Keratinocyte (primary cell): ENCODE measurements around the gene NAP1L5. TPM values are rescaled to one million over a fixed set of nuclear protein-coding genes. Genes with fewer than 3 reads are reported as not detected.

ENCODE experiments used
- DNase-seq: peaks from one replicate; pipeline ENCODE4 v3.0.0-alpha.2; 2011; ENCODE audit warnings: low read depth, missing footprints, low spot score
- FAIRE-seq: peaks from 2 replicates; lab custom pipeline; 2011; peaks lifted over from hg19 to GRCh38; lab: Jason Lieb, UNC
- H2AFZ ChIP-seq: 2 replicates; pipeline ENCODE4 v1.6.0; 2012; ENCODE audit warnings: low read length, control low read depth, inconsistent platforms; ENCODE audit not compliant: control insufficient read depth
- H3K27ac ChIP-seq: 2 replicates; pipeline ENCODE4 v1.5.1; 2011; ENCODE audit warnings: low read length; ENCODE audit not compliant: control insufficient read depth, insufficient read depth
- H3K27me3 ChIP-seq: 3 replicates; pipeline ENCODE4 v1.6.0; 2011; ENCODE audit warnings: low read length; ENCODE audit not compliant: control insufficient read depth, insufficient read depth; ENCODE audit errors: extremely low read depth
- H3K36me3 ChIP-seq, 2 experiments: 2 replicates in 1 of 2; 3 replicates in 1 of 2; pipeline ENCODE4 v1.5.1; 2011; ENCODE audit warnings: low read length in 2 of 2, mild to moderate bottlenecking in 1 of 2; ENCODE audit not compliant: control insufficient read depth in 2 of 2, insufficient read depth in 2 of 2; ENCODE audit errors: extremely low read depth in 1 of 2
- H3K4me1 ChIP-seq: 3 replicates; pipeline ENCODE4 v1.5.1; 2011; ENCODE audit warnings: low read length; ENCODE audit not compliant: control insufficient read depth, insufficient read depth; ENCODE audit errors: extremely low read depth
- H3K4me2 ChIP-seq: 3 replicates; pipeline ENCODE4 v1.6.0; 2011; ENCODE audit warnings: low read depth, low read length; ENCODE audit not compliant: control insufficient read depth, insufficient read depth; ENCODE audit errors: extremely low read depth
- H3K4me3 ChIP-seq, 3 experiments: fragments of 200-600 bp in 1 of 3; sonication (generic) in 1 of 3; 2 replicates in 2 of 3; 3 replicates in 1 of 3; pipeline ENCODE4 v1.5.1; 2011 to 2016; ENCODE audit warnings: low read length in 3 of 3, mild to moderate bottlenecking in 3 of 3, control low read depth in 2 of 3, inconsistent platforms in 1 of 3, low read depth in 1 of 3, mixed read lengths in 1 of 3, mixed run types in 1 of 3, moderate library complexity in 1 of 3; ENCODE audit not compliant: control insufficient read depth in 2 of 3, insufficient read depth in 2 of 3; ENCODE audit errors: extremely low read depth in 1 of 3
- H3K79me2 ChIP-seq: 2 replicates; pipeline ENCODE4 v1.6.0; 2012; ENCODE audit warnings: low read length; ENCODE audit not compliant: control insufficient read depth, insufficient read depth
- H3K9ac ChIP-seq: 3 replicates; pipeline ENCODE4 v1.6.0; 2011; ENCODE audit warnings: low read length; ENCODE audit not compliant: control insufficient read depth, insufficient read depth; ENCODE audit errors: extremely low read depth
- H3K9me1 ChIP-seq: 3 replicates; pipeline ENCODE4 v1.6.0; 2011; ENCODE audit warnings: low read length; ENCODE audit not compliant: control insufficient read depth, insufficient read depth; ENCODE audit errors: extremely low read depth
- H3K9me3 ChIP-seq: 2 replicates; pipeline ENCODE4 v1.5.1; 2012; ENCODE audit warnings: low read depth, low read length; ENCODE audit not compliant: control insufficient read depth
- H4K20me1 ChIP-seq: 3 replicates; pipeline ENCODE4 v1.6.0; 2011; ENCODE audit warnings: low read length; ENCODE audit not compliant: control insufficient read depth, insufficient read depth; ENCODE audit errors: extremely low read depth
- CTCF ChIP-seq, 3 experiments: IDR thresholded peaks in 1 of 3; conservative IDR thresholded peaks in 1 of 3; optimal IDR thresholded peaks in 1 of 3; 2 replicates in 2 of 3; 3 replicates in 1 of 3; pipeline versions ENCODE3 to v1.5.1; 2011; ENCODE audit warnings: low read length in 3 of 3, mild to moderate bottlenecking in 3 of 3, moderate library complexity in 2 of 3, control low read depth in 1 of 3, inconsistent platforms in 1 of 3; ENCODE audit not compliant: insufficient read depth in 2 of 3; ENCODE audit errors: extremely low read depth in 1 of 3
- EZH2 ChIP-seq: IDR thresholded peaks from one replicate; pipeline ENCODE4 v1.6.1; 2012; ENCODE audit warnings: inconsistent platforms, mild to moderate bottlenecking, low read length, moderate library complexity
- dilution Hi-C: fragments of 300-500 bp; cut with MboI; formaldehyde crosslinking; loops from one replicate; pipeline ENCODE4 v1.7.0; 2020; ENCODE audit warnings: low sequenced_read_pairs; ENCODE audit not compliant: extremely low pct_ligation_motif_present
- polyA plus RNA-seq, 5 experiments: library from polyadenylated mRNA; depleted of rRNA in 3 of 5; stranded (reverse) in 3 of 5; stranded (forward) in 1 of 5; unstranded in 1 of 5; fragments of >200 nt; gene quantifications; 1 replicate in 1 of 5; 2 replicates in 3 of 5; 3 replicates in 1 of 5; pipeline versions ENCODE4 v1.2.1 to v1.2.3, GENCODE V29; 2011 to 2012; ENCODE audit warnings: missing spikeins in 2 of 5, low read depth in 1 of 5, low replicate concordance in 1 of 5

NAP1L5 gene
- polyA plus RNA-seq, 1 donor (not counting 4 experiments of a cell fraction or from before 2014, with no cell fraction given) = 1.8 TPM

GRCh38 chr4:88738180-88738579 lies 40.6 kb upstream of the NAP1L5 start:
- Histone ChIP-seq H3K4me3 (no peak overlapping the region), H3K9me1 (no peaks in the 10 kb centered on the region), H3K4me2 (no peak overlapping the region), H3K27ac (no peak overlapping the region), H3K36me3 (peaks cover 0 to 2% of the 10 kb centered on the region in 2 experiments), H3K9me3 (no peaks in the 10 kb centered on the region), H2AFZ (no peak overlapping the region), H3K27me3 (no peaks in the 10 kb centered on the region), H3K9ac (no peak overlapping the region), H3K4me1 (no peaks in the 10 kb centered on the region), H4K20me1 (no peaks in the 10 kb centered on the region), H3K79me2 (no peaks in the 10 kb centered on the region)
- TF ChIP-seq EZH2 (no peak), CTCF (optimal IDR thresholded peaks at IDR 0.05 in 1 of 3, IDR thresholded peaks at IDR 0.05 in 1 of 3, conservative IDR thresholded peaks at IDR 0.05 in 1 of 3; ENCODE audit: extremely low read depth in 1 of 3, insufficient read depth in 2 of 3, low read length in 3 of 3) (no peak)
- FAIRE-seq = no peak
- no peak for DNase-seq
- dilution Hi-C loops = no loop called here

GRCh38 chr4:88737307-88737941 lies 39.8 kb upstream of the NAP1L5 start:
- FAIRE-seq = peak; percentile 23
- H3K4me2 ChIP-seq = no peak overlapping the region
- no peaks in the 10 kb centered on the region for H3K9me1 ChIP-seq
- dilution Hi-C loops = no loop called here
- no peaks in the 10 kb centered on the region for H4K20me1 ChIP-seq
- H3K27ac ChIP-seq = no peak overlapping the region
- no peak overlapping the region for H2AFZ ChIP-seq
- no peaks in the 10 kb centered on the region for H3K4me1 ChIP-seq
- H3K9me3 ChIP-seq = no peaks in the 10 kb centered on the region
- DNase-seq = no peak
- H3K4me3 ChIP-seq = no peak overlapping the region
- no peaks in the 10 kb centered on the region for H3K79me2 ChIP-seq
- H3K9ac ChIP-seq = no peak overlapping the region
- TF ChIP-seq EZH2 = no peak
- no peak for TF ChIP-seq CTCF (optimal IDR thresholded peaks at IDR 0.05 in 1 of 3, IDR thresholded peaks at IDR 0.05 in 1 of 3, conservative IDR thresholded peaks at IDR 0.05 in 1 of 3; ENCODE audit: extremely low read depth in 1 of 3, insufficient read depth in 2 of 3, low read length in 3 of 3)
- no peaks in the 10 kb centered on the region for H3K27me3 ChIP-seq
- H3K36me3 ChIP-seq = peaks cover 0 to 2% of the 10 kb centered on the region in 2 experiments
